GM21717 (cell line): ENCODE data around the gene CENPVL1.
"Not testable (repeated sequence)": the region's sequence is repeated elsewhere in the genome, so short reads cannot be mapped to it uniquely, and the experiment has no call there.

Experiments used
- ATAC-seq: cut with Tn5 transposase; IDR thresholded peaks from one replicate; pipeline ENCODE4 v1.9.1; 2021; ENCODE audit warnings: mild to moderate bottlenecking, moderate library complexity; ENCODE audit not compliant: unreplicated experiment

The CENPVL1 gene

GRCh38 chrX:51710277-51711164 is at the start of gene CENPVL1:
Gene CENPVL1, plus strand, starts transcription at chrX:51710512. Its CDS starts 0 bp downstream, at chrX:51710512.
- ATAC-seq: not testable (repeated sequence)

- ATAC-seq: no peak
Measured at GRCh38 chrX:51665981-51666380, 44.3 kb upstream of the CENPVL1 start.

- ATAC-seq: not testable (repeated sequence)
Measured at GRCh38 chrX:51679689-51680433, 30.5 kb upstream of the CENPVL1 start.

GRCh38 chrX:51681808-51682719 is 28.2 kb upstream of the CENPVL1 start:
- not testable (repeated sequence) for ATAC-seq

- not testable (repeated sequence) for ATAC-seq
Measured at GRCh38 chrX:51682720-51683062, 27.6 kb upstream of the CENPVL1 start, which contains the start of gene CENPVL2. Gene CENPVL2, minus strand, starts transcription at chrX:51682831. Its CDS starts 0 bp downstream, at chrX:51682831.

- no peak for ATAC-seq
Measured at GRCh38 chrX:51694254-51694653, 16.1 kb upstream of the CENPVL1 start.

- ATAC-seq: no peak
Measured at GRCh38 chrX:51697397-51697796, 12.9 kb upstream of the CENPVL1 start.

GRCh38 chrX:51712943-51713647 is 2.8 kb downstream of the CENPVL1 start:
- not testable (repeated sequence) for ATAC-seq

GRCh38 chrX:51728202-51728601 is 17.9 kb downstream of the CENPVL1 start:
- no peak for ATAC-seq

- ATAC-seq: no peak
Measured at GRCh38 chrX:51737091-51737490, 26.8 kb downstream of the CENPVL1 start.

- no peak for ATAC-seq
Measured at GRCh38 chrX:51742586-51742985, 32.3 kb downstream of the CENPVL1 start.

- ATAC-seq: peak; percentile 95
Measured at GRCh38 chrX:51743179-51743957, 33.1 kb downstream of the CENPVL1 start, which contains the start of gene GSPT2. Gene GSPT2, plus strand, starts transcription at chrX:51743442. Its CDS starts 185 bp downstream, at chrX:51743627.

- no peak for ATAC-seq
Measured at GRCh38 chrX:51747671-51748070, 37.4 kb downstream of the CENPVL1 start.

GRCh38 chrX:51759055-51759839 is 48.9 kb downstream of the CENPVL1 start:
- no peak for ATAC-seq

GRCh38 chrX:51760657-51761056 is 50.3 kb downstream of the CENPVL1 start:
- no peak for ATAC-seq
